ENCODE results near the gene CPVL.

Gene CPVL

GRCh38 chr7:28977881-28978280, 168.5 kb downstream of the CPVL start:
- DNase-seq (ENCODE audit: low read depth in 2 of 2) = no peak

- no peak for DNase-seq (ENCODE audit: low read depth in 2 of 2)
These were observed 170.3 kb downstream of the CPVL start for GRCh38 chr7:28976022-28976421.

GRCh38 chr7:28973591-28973990, 172.7 kb downstream of the CPVL start:
- DNase-seq (ENCODE audit: low read depth in 2 of 2) = no peak

- no peak for DNase-seq (ENCODE audit: low read depth in 2 of 2)
These were observed 182.3 kb downstream of the CPVL start for GRCh38 chr7:28964056-28964455.

- DNase-seq (ENCODE audit: low read depth in 2 of 2) = no peak
These were observed 184.4 kb downstream of the CPVL start for GRCh38 chr7:28961972-28962371.

GRCh38 chr7:28960071-28960840, 186.1 kb downstream of the CPVL start:
- no peak for DNase-seq (ENCODE audit: low read depth in 2 of 2)

- DNase-seq (ENCODE audit: low read depth in 2 of 2) = no peak
These were observed 187.4 kb downstream of the CPVL start for GRCh38 chr7:28958980-28959347.

- DNase-seq (ENCODE audit: low read depth in 2 of 2) = no peak
These were observed 187.9 kb downstream of the CPVL start, which contains the start of gene TRIL for GRCh38 chr7:28958235-28958979. TRIL (minus strand) TSS chr7:28958330; CDS start chr7:28958046, 284 bp downstream.

- DNase-seq (ENCODE audit: low read depth in 2 of 2) = no peak
These were observed 188.5 kb downstream of the CPVL start for GRCh38 chr7:28957751-28958234.

- DNase-seq (ENCODE audit: low read depth in 2 of 2) = no peak
These were observed 189.1 kb downstream of the CPVL start for GRCh38 chr7:28957064-28957750.

- DNase-seq (ENCODE audit: low read depth in 2 of 2) = no peak
These were observed 189.7 kb downstream of the CPVL start for GRCh38 chr7:28956608-28957063.

- DNase-seq (ENCODE audit: low read depth in 2 of 2) = no peak
These were observed 190.4 kb downstream of the CPVL start for GRCh38 chr7:28955718-28956607.

GRCh38 chr7:28955356-28955717, 191.0 kb downstream of the CPVL start:
- DNase-seq (ENCODE audit: low read depth in 2 of 2) = no peak

- DNase-seq (ENCODE audit: low read depth in 2 of 2) = no peak
These were observed 191.4 kb downstream of the CPVL start for GRCh38 chr7:28954946-28955345.

GRCh38 chr7:28954471-28954870, 191.9 kb downstream of the CPVL start:
- no peak for DNase-seq (ENCODE audit: low read depth in 2 of 2)

GRCh38 chr7:28953633-28954032, 192.7 kb downstream of the CPVL start:
- no peak for DNase-seq (ENCODE audit: low read depth in 2 of 2)
